GM12891 (cell line): Measurements from ENCODE around the gene RHBDD2.

ENCODE experiments used
- DNase-seq: peaks from one replicate; pipeline ENCODE4 v3.0.0; 2011; ENCODE audit warnings: low spot score; ENCODE audit not compliant: insufficient read length
- FAIRE-seq: peaks from 2 replicates; lab custom pipeline; 2011; peaks lifted over from hg19 to GRCh38; lab: Jason Lieb, UNC
- PAX5 ChIP-seq: IDR thresholded peaks from 2 replicates; pipeline ENCODE4 v1.6.1; 2011; ENCODE audit warnings: low read length, moderate library complexity, mild to moderate bottlenecking; ENCODE audit not compliant: insufficient read depth, severe bottlenecking
- POLR2A ChIP-seq: IDR thresholded peaks from 2 replicates; pipeline ENCODE4 v1.6.1; 2011; ENCODE audit warnings: low read depth, low read length, control low read depth
- POLR2AphosphoS5 ChIP-seq: IDR thresholded peaks from 2 replicates; pipeline ENCODE4 v1.6.1; 2011; ENCODE audit warnings: low read depth, low read length, control low read depth
- POU2F2 ChIP-seq: IDR thresholded peaks from 2 replicates; pipeline ENCODE4 v1.6.1; 2011; ENCODE audit warnings: low read depth, mild to moderate bottlenecking, control low read depth, low read length, moderate library complexity
- SPI1 ChIP-seq: IDR thresholded peaks from 2 replicates; pipeline ENCODE4 v1.6.1; 2011; ENCODE audit warnings: low read depth, low read length, control low read depth
- TAF1 ChIP-seq: IDR thresholded peaks from 2 replicates; pipeline ENCODE4 v1.6.1; 2011; ENCODE audit warnings: low read depth, low read length, control low read depth

RHBDD2 gene

GRCh38 chr7:75928568-75928914 lies 49.7 kb downstream of the RHBDD2 start:
- DNase-seq (no peak), FAIRE-seq (no peak)
- TF ChIP-seq PAX5 (peak; percentile 78), POU2F2 (peak; percentile 39; the same call in 1 of the 2 replicates), POLR2A (no peak), TAF1 (0 out of 2 replicates have a peak, but pooled peaks have one; percentile 46), SPI1 (no peak)

DNA sequence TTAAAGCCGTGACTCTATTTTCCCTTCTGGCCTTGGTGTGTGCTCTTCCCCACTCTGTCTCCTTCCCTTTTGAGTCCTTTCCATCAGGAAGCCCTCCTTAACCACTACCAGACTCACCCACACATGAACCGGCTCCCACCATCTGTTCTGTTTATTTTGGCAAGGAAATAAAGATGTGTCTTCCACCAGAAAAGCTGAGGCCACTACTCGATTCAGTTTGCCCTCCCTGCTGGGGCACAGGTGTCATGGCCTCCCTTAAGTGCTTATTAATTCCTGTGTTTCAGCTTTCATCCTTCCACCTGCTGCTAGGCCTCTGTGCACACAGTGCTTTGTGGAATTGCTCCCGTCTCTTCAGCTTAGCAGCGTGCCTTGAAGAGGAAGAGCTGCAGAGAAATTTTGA lies 52.8 kb downstream of the RHBDD2 start:
- no peak for DNase-seq
- no peak for FAIRE-seq
- no peak for TF ChIP-seq PAX5
- no peak for TF ChIP-seq POLR2AphosphoS5
- TF ChIP-seq POU2F2 = no peak
- no peak for TF ChIP-seq TAF1
- no peak for TF ChIP-seq POLR2A
- TF ChIP-seq SPI1 = no peak

- TF ChIP-seq POLR2AphosphoS5 (no peak), SPI1 (no peak), POU2F2 (no peak), TAF1 (no peak)
- FAIRE-seq = no peak
- no peak for DNase-seq
Measured at GRCh38 chr7:75937958-75938786, 59.3 kb downstream of the RHBDD2 start.
